Ectodermal cell (in vitro differentiated cells): Measurements from ENCODE around the gene CGREF1.

Experiments
- H3K27ac ChIP-seq: 2 replicates; pipeline ENCODE4 v1.7.0; 2013; ENCODE audit warnings: mild to moderate bottlenecking, low read depth, low read length; ENCODE audit not compliant: insufficient read depth, poor library complexity, severe bottlenecking
- H3K27me3 ChIP-seq: 2 replicates; pipeline ENCODE4 v1.7.0; 2013; ENCODE audit warnings: mild to moderate bottlenecking, low read length; ENCODE audit not compliant: insufficient read depth, control insufficient read depth, poor library complexity, severe bottlenecking
- H3K36me3 ChIP-seq: one replicate; pipeline ENCODE4 v1.7.0; 2013; ENCODE audit warnings: low read length; ENCODE audit not compliant: control insufficient read depth, insufficient read depth
- H3K4me1 ChIP-seq: one replicate; pipeline ENCODE4 v1.7.0; 2013; ENCODE audit warnings: low read length; ENCODE audit not compliant: control insufficient read depth, insufficient read depth
- H3K4me3 ChIP-seq: 2 replicates; pipeline ENCODE4 v1.7.0; 2013; ENCODE audit warnings: low read depth, low read length, control low read depth; ENCODE audit not compliant: insufficient read depth
- H3K9me3 ChIP-seq: 2 replicates; pipeline ENCODE4 v1.7.0; 2013; ENCODE audit warnings: mild to moderate bottlenecking, low read length, moderate library complexity; ENCODE audit not compliant: control insufficient read depth
- WGBS, 2 experiments: methylation state at CpG; one replicate each; pipeline ENCODE4 v1.1.7; 2013; ENCODE audit warnings: missing lambda C conversion rate in 2 of 2; 5-methylcytosine and 5-hydroxymethylcytosine counted together

The CGREF1 gene

DNA sequence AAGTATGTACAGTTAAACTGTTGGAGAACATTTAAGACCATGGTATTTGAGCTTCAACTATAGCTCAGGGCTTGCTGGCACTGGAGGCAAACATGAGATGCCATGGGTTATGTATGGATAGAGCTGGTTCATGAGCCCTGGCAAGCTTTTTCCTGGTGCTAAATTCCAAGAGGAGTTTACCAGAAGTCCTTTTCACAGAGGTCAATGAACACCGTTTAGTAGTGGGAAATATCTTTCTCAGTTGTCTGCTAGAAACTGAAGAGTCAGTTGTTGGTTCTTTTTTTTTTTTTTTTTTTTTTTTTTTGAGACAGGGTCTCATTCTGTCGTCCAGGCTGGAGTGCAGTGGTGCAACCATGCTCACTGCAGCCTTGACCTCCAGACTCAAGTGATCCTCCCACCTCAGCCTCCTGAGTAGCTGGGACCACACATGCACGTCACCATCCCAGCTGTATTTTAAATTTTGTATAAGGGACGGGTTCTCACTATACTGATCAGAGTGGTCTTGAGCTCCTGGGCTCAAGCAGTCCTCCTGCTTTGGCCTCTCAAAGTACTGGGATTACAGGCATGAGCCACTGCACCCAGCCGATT is 31.0 kb downstream of the CGREF1 start:
- Histone ChIP-seq H3K9me3 (no peaks in the 10 kb centered on the region), H3K4me1 (peaks cover 4% of the 10 kb centered on the region), H3K27ac (no peak overlapping the region), H3K36me3 (no peaks in the 10 kb centered on the region), H3K4me3 (peak overlapping the region; percentile 59), H3K27me3 (peaks cover 22% of the 10 kb centered on the region)
- 84 to 90% methylated on average over 5 of the region's 5 CpGs for WGBS, 2 experiments

- Histone ChIP-seq H3K27me3 (peaks cover 22% of the 10 kb centered on the region), H3K4me3 (peak within 1 kb of the TSS; percentile 59), H3K36me3 (no peaks in the 10 kb centered on the region), H3K27ac (peak within 1 kb of the TSS; percentile 67), H3K4me1 (peaks cover 4% of the 10 kb centered on the region), H3K9me3 (no peaks in the 10 kb centered on the region)
- WGBS, 2 experiments = 8 to 11% methylated on average over 54 of the region's 54 CpGs
Measured at GRCh38 chr2:27086724-27087593, 32.0 kb downstream of the CGREF1 start, which contains the start of gene KHK. Gene KHK, plus strand, starts transcription at chr2:27086772. Its CDS starts 488 bp downstream, at chr2:27087260.

- 0% methylated on average over 81 of the region's 81 CpGs for WGBS, 2 experiments
- Histone ChIP-seq H3K27ac (peak overlapping the region; percentile 67), H3K36me3 (no peaks in the 10 kb centered on the region), H3K27me3 (peaks cover 22% of the 10 kb centered on the region), H3K9me3 (no peaks in the 10 kb centered on the region), H3K4me3 (peak overlapping the region; percentile 59), H3K4me1 (peaks cover 10% of the 10 kb centered on the region)
Measured at GRCh38 chr2:27086090-27086723, 32.7 kb downstream of the CGREF1 start.

DNA sequence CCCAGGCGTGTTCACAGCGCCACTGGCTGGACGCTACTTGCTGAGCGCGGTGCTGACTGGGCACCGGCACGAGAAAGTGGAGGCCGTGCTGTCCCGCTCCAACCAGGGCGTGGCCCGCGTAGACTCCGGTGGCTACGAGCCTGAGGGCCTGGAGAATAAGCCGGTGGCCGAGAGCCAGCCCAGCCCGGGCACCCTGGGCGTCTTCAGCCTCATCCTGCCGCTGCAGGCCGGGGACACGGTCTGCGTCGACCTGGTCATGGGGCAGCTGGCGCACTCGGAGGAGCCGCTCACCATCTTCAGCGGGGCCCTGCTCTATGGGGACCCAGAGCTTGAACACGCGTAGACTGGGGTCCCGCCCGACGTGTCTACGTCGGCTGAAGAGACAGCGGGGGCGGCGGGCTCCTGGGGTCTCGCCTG is 33.2 kb downstream of the CGREF1 start:
- no peak overlapping the region for H3K27ac ChIP-seq
- H3K9me3 ChIP-seq = no peaks in the 10 kb centered on the region
- H3K4me1 ChIP-seq = peaks cover 13% of the 10 kb centered on the region
- 1% methylated on average over 38 of the region's 38 CpGs for WGBS, 2 experiments
- H3K27me3 ChIP-seq = peaks cover 22% of the 10 kb centered on the region
- H3K36me3 ChIP-seq = no peaks in the 10 kb centered on the region
- peak overlapping the region; percentile 59 for H3K4me3 ChIP-seq

- Histone ChIP-seq H3K27ac (no peak overlapping the region), H3K4me3 (peak overlapping the region; percentile 59), H3K36me3 (no peaks in the 10 kb centered on the region), H3K9me3 (no peaks in the 10 kb centered on the region), H3K27me3 (peaks cover 22% of the 10 kb centered on the region), H3K4me1 (peaks cover 17% of the 10 kb centered on the region)
- WGBS, 2 experiments = 60 to 63% methylated on average over 10 of the region's 10 CpGs
Measured at GRCh38 chr2:27085062-27085672, 33.8 kb downstream of the CGREF1 start.

GRCh38 chr2:27084297-27085061 is 34.4 kb downstream of the CGREF1 start:
- peaks cover 22% of the 10 kb centered on the region for H3K27me3 ChIP-seq
- H3K36me3 ChIP-seq = no peaks in the 10 kb centered on the region
- H3K9me3 ChIP-seq = no peaks in the 10 kb centered on the region
- H3K4me3 ChIP-seq = no peak overlapping the region
- H3K27ac ChIP-seq = no peak overlapping the region
- WGBS, 2 experiments = 75% methylated on average over 6 of the region's 6 CpGs
- peaks cover 17% of the 10 kb centered on the region for H3K4me1 ChIP-seq

GRCh38 chr2:27083410-27084296 is 35.3 kb downstream of the CGREF1 start:
- 90 to 91% methylated on average over 20 of the region's 20 CpGs for WGBS, 2 experiments

DNA sequence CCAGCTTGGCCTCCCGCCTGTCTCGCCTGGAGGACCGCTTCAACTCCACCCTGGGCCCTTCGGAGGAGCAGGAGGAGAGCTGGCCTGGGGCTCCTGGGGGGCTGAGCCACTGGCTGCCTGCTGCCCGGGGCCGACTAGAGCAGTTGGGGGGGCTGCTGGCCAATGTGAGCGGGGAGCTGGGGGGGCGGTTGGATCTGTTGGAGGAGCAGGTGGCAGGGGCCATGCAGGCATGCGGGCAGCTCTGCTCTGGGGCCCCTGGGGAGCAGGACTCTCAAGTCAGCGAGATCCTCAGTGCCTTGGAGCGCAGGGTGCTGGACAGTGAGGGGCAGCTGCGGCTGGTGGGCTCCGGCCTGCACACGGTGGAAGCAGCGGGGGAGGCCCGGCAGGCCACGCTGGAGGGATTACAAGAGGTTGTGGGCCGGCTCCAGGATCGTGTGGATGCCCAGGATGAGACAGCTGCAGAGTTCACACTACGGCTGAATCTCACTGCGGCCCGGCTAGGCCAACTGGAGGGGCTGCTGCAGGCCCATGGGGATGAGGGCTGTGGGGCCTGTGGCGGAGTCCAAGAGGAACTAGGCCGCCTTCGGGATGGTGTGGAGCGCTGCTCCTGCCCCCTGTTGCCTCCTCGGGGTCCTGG is 36.0 kb downstream of the CGREF1 start:
- Histone ChIP-seq H3K9me3 (no peaks in the 10 kb centered on the region), H3K4me3 (no peak overlapping the region), H3K36me3 (no peaks in the 10 kb centered on the region), H3K27ac (no peak overlapping the region), H3K4me1 (peaks cover 28% of the 10 kb centered on the region), H3K27me3 (peaks cover 21% of the 10 kb centered on the region)
- 91 to 94% methylated on average over 27 of the region's 27 CpGs for WGBS, 2 experiments

More at GRCh38 chr2:27083410-27084296, 35.3 kb downstream of the CGREF1 start:
- no peak overlapping the region for H3K27ac ChIP-seq
- no peaks in the 10 kb centered on the region for H3K9me3 ChIP-seq
- H3K27me3 ChIP-seq = peaks cover 22% of the 10 kb centered on the region
- H3K4me3 ChIP-seq = no peak overlapping the region
- peaks cover 25% of the 10 kb centered on the region for H3K4me1 ChIP-seq
- H3K36me3 ChIP-seq = no peaks in the 10 kb centered on the region
